A549 (cell line): ENCODE measurements around the gene CLEC2L.

Experiments
- BHLHE40 ChIP-seq: IDR thresholded peaks from 2 replicates; pipeline ENCODE4 v1.6.1; 2012; ENCODE audit warnings: low read depth, low read length, inconsistent platforms
- CEBPB ChIP-seq, 2 experiments: fragments of >200 bp in 1 of 2; sonication (Bioruptor Twin) in 1 of 2; formaldehyde crosslinking in 1 of 2; IDR thresholded peaks; 2 replicates each; pipeline ENCODE4 v1.6.1; 2012 to 2016
- EP300 ChIP-seq, 2 experiments: fragments of >200 bp; sonication (Bioruptor Twin); formaldehyde crosslinking; IDR thresholded peaks; 2 replicates in 1 of 2; 3 replicates in 1 of 2; pipeline ENCODE4 v1.6.1; 2016 to 2017
- NPAS2 ChIP-seq: fragments of 250-450 bp; sonication (Bioruptor Pico); IDR thresholded peaks from 2 replicates; pipeline ENCODE4 v1.8.0; 2022; ENCODE audit warnings: mild to moderate bottlenecking, moderate library complexity, borderline replicate concordance
- POLR2A ChIP-seq: IDR thresholded peaks from 2 replicates; pipeline ENCODE4 v1.6.1; 2012; ENCODE audit warnings: mild to moderate bottlenecking, low read length
- RFX5 ChIP-seq: fragments of 450-650 bp; IDR thresholded peaks from 2 replicates; pipeline ENCODE4 v1.7.1; 2014; ENCODE audit warnings: antibody characterized with exemption, mild to moderate bottlenecking, moderate library complexity
- TF ChIP-seq, protein P1 (sequence below): fragments of >200 bp; sonication (Bioruptor Twin); formaldehyde crosslinking; IDR thresholded peaks from 3 replicates; pipeline ENCODE4 v1.5.1; 2016
- TF ChIP-seq, protein P2 (sequence below): IDR thresholded peaks from 2 replicates; pipeline ENCODE4 v1.6.1; 2012
- TF ChIP-seq, protein P3 (sequence below): IDR thresholded peaks from 2 replicates; pipeline ENCODE4 v1.6.1; 2012
- TF ChIP-seq, protein P4 (sequence below): fragments of 200-600 bp; sonication (generic); IDR thresholded peaks from 2 replicates; pipeline ENCODE4 v1.6.1; 2016; ENCODE audit warnings: antibody characterized with exemption, mild to moderate bottlenecking, moderate library complexity

DNA sequence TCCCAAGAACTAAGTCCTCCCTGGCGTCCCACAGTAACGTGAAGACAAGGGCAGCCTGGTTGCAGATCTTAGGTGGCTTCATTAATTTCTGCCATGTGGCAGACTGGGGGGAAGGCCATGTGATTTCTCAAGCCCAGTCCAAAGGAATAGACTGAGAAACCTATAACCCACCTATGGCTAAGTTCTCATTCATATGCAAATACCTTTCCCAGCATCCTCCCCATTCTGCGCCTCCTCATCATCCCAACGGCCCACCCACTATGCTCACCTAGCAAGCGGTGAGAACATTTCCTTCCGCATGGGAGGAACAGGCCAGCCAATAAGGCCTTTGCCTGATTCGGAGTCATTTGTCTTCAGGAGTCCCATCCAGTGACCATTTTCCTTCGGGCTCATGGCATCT is 8.2 kb upstream of the CLEC2L start:
- no peak for TF ChIP-seq NPAS2 (CRISPR knock-in tag)
- TF ChIP-seq, protein P1, sequence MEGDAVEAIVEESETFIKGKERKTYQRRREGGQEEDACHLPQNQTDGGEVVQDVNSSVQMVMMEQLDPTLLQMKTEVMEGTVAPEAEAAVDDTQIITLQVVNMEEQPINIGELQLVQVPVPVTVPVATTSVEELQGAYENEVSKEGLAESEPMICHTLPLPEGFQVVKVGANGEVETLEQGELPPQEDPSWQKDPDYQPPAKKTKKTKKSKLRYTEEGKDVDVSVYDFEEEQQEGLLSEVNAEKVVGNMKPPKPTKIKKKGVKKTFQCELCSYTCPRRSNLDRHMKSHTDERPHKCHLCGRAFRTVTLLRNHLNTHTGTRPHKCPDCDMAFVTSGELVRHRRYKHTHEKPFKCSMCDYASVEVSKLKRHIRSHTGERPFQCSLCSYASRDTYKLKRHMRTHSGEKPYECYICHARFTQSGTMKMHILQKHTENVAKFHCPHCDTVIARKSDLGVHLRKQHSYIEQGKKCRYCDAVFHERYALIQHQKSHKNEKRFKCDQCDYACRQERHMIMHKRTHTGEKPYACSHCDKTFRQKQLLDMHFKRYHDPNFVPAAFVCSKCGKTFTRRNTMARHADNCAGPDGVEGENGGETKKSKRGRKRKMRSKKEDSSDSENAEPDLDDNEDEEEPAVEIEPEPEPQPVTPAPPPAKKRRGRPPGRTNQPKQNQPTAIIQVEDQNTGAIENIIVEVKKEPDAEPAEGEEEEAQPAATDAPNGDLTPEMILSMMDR = no peak
- TF ChIP-seq POLR2A = no peak
- no peak for TF ChIP-seq BHLHE40
- TF ChIP-seq, protein P2, sequence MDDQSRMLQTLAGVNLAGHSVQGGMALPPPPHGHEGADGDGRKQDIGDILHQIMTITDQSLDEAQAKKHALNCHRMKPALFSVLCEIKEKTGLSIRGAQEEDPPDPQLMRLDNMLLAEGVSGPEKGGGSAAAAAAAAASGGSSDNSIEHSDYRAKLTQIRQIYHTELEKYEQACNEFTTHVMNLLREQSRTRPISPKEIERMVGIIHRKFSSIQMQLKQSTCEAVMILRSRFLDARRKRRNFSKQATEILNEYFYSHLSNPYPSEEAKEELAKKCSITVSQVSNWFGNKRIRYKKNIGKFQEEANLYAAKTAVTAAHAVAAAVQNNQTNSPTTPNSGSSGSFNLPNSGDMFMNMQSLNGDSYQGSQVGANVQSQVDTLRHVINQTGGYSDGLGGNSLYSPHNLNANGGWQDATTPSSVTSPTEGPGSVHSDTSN = no peak
- no peak for TF ChIP-seq CEBPB (IDR thresholded peaks at IDR 0.05)
- TF ChIP-seq, protein P3, sequence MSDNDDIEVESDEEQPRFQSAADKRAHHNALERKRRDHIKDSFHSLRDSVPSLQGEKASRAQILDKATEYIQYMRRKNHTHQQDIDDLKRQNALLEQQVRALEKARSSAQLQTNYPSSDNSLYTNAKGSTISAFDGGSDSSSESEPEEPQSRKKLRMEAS = no peak
- no peak for TF ChIP-seq RFX5
- TF ChIP-seq, protein P4, sequence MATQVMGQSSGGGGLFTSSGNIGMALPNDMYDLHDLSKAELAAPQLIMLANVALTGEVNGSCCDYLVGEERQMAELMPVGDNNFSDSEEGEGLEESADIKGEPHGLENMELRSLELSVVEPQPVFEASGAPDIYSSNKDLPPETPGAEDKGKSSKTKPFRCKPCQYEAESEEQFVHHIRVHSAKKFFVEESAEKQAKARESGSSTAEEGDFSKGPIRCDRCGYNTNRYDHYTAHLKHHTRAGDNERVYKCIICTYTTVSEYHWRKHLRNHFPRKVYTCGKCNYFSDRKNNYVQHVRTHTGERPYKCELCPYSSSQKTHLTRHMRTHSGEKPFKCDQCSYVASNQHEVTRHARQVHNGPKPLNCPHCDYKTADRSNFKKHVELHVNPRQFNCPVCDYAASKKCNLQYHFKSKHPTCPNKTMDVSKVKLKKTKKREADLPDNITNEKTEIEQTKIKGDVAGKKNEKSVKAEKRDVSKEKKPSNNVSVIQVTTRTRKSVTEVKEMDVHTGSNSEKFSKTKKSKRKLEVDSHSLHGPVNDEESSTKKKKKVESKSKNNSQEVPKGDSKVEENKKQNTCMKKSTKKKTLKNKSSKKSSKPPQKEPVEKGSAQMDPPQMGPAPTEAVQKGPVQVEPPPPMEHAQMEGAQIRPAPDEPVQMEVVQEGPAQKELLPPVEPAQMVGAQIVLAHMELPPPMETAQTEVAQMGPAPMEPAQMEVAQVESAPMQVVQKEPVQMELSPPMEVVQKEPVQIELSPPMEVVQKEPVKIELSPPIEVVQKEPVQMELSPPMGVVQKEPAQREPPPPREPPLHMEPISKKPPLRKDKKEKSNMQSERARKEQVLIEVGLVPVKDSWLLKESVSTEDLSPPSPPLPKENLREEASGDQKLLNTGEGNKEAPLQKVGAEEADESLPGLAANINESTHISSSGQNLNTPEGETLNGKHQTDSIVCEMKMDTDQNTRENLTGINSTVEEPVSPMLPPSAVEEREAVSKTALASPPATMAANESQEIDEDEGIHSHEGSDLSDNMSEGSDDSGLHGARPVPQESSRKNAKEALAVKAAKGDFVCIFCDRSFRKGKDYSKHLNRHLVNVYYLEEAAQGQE = no peak
- no peak for TF ChIP-seq EP300 (IDR thresholded peaks at IDR 0.05)
